ENCODE results near the gene LRP1-AS. TPM values are rescaled to one million over a fixed set of nuclear protein-coding genes. Genes with fewer than 3 reads are reported as not detected.
A peak's percentile ranks its signal among the peaks of the same experiment; 100 is the strongest.

Gene LRP1-AS
- total and polyA plus RNA-seq, 8 donors, result not detected

DNA sequence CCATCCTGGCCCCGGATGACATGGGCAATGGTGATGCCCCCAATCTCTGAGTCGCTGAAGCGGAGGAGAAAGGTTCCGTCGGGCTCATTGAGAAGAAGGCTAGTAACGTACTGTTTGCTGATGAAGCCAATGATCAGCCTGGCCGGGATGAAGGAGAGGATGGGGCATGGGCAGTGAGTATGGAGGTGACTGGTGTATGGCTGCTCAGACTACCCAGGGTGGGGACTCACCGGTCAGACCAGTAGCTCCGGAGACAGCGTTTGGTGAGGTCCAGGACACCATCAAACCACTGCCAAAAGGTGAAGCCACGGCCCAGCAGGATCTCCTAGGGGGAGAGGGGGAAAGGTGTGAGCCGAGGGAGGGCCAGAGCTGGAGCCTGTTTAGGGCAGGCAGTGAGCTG, 47.7 kb downstream of the LRP1-AS start:
- no peak for FAIRE-seq
- 78 to 86% methylated on average over 12 of the region's 12 CpGs for WGBS, 2 donors
- Histone ChIP-seq H3K27ac (no peak overlapping the region), H3K36me3 (peaks cover 0 to 26% (median 0%) of the 10 kb centered on the region in 3 donors), H3K4me1 (no peaks in the 10 kb centered on the region), H3K4me3 (no peak overlapping the region), H3K9me3 (no peaks in the 10 kb centered on the region), H3K27me3 (no peaks in the 10 kb centered on the region)
- TF ChIP-seq CTCF (IDR thresholded peaks at IDR 0.05), result no peak
- intact Hi-C loops (cut with DNase I), result no loop called here
- ATAC-seq, result no peak
- no peak for DNase-seq

- no peak for FAIRE-seq
- no peaks in the 10 kb centered on the region for H3K9me3 ChIP-seq
- peaks cover 0 to 26% (median 0%) of the 10 kb centered on the region in 3 donors for H3K36me3 ChIP-seq
- H3K4me3 ChIP-seq, result no peak overlapping the region
- no peaks in the 10 kb centered on the region for H3K27me3 ChIP-seq
- 79 to 83% methylated on average over 11 of the region's 11 CpGs for WGBS, 2 donors
- no peak for DNase-seq
- H3K4me1 ChIP-seq, result no peaks in the 10 kb centered on the region
- ATAC-seq, result no peak
- no peak overlapping the region for H3K27ac ChIP-seq
- intact Hi-C loops (cut with DNase I), result no loop called here
- no peak for TF ChIP-seq CTCF (IDR thresholded peaks at IDR 0.05)
These were observed 48.2 kb downstream of the LRP1-AS start for GRCh38 chr12:57099047-57099714.

GRCh38 chr12:57098546-57098945, 48.9 kb downstream of the LRP1-AS start:
- no peak overlapping the region for H3K4me3 ChIP-seq
- WGBS, 2 donors, result 86 to 100% methylated on average over 1 of the region's 1 CpG
- no peak for FAIRE-seq
- no peak for ATAC-seq
- no peaks in the 10 kb centered on the region for H3K4me1 ChIP-seq
- no peaks in the 10 kb centered on the region for H3K27me3 ChIP-seq
- peaks cover 0 to 26% (median 0%) of the 10 kb centered on the region in 3 donors for H3K36me3 ChIP-seq
- intact Hi-C loops (cut with DNase I), result no loop called here
- no peak for TF ChIP-seq CTCF (IDR thresholded peaks at IDR 0.05)
- no peaks in the 10 kb centered on the region for H3K9me3 ChIP-seq
- H3K27ac ChIP-seq, result no peak overlapping the region
- DNase-seq, result no peak

DNA sequence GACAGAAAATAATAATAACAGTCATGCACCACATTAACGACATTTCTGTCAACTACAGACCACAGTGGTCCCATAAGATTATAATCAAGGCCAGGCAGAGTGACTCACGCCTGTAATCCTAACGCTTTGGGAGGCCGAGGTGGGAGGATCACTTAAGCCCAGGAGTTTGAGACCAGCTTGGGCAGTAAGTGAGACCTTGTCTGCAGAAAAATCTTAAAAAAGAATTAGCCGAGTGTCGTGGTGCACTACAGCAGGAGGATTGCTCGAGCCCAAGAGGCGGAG, 49.9 kb downstream of the LRP1-AS start:
- 77 to 84% methylated on average over 8 of the region's 8 CpGs for WGBS, 2 donors
- intact Hi-C loops (cut with DNase I), result no loop called here
- no peak for ATAC-seq
- Histone ChIP-seq H3K4me3 (no peak overlapping the region), H3K27ac (no peak overlapping the region), H3K36me3 (peaks cover 0 to 26% (median 0%) of the 10 kb centered on the region in 3 donors), H3K9me3 (no peaks in the 10 kb centered on the region), H3K27me3 (no peaks in the 10 kb centered on the region), H3K4me1 (no peaks in the 10 kb centered on the region)
- no peak for DNase-seq
- no peak for FAIRE-seq
- no peak for TF ChIP-seq CTCF (IDR thresholded peaks at IDR 0.05)

- DNase-seq (peak in 1 of 6 donors; percentile 41), FAIRE-seq (no peak), ATAC-seq (no peak)
- Histone ChIP-seq H3K27me3 (no peaks in the 10 kb centered on the region), H3K9me3 (no peaks in the 10 kb centered on the region), H3K27ac (no peak overlapping the region), H3K4me3 (no peak overlapping the region), H3K4me1 (no peaks in the 10 kb centered on the region), H3K36me3 (peaks cover 0 to 26% (median 0%) of the 10 kb centered on the region in 3 donors)
- TF ChIP-seq CTCF (IDR thresholded peaks at IDR 0.05), result no peak
- intact Hi-C loops (cut with DNase I), result no loop called here
- 68 to 69% methylated on average over 8 of the region's 8 CpGs for WGBS, 2 donors
These were observed 50.5 kb downstream of the LRP1-AS start for GRCh38 chr12:57096748-57097553.
